Gastrocnemius medialis (tissue), 4 donors: ENCODE results near the gene RASIP1. TPM values are rescaled to one million over a fixed set of nuclear protein-coding genes. Genes with fewer than 3 reads are reported as not detected.

Experiments used
- ATAC-seq, 2 donors: fragments of 150-250 bp; one replicate each; pipeline ENCODE4 v1.9.1; 2016
- DNase-seq, 2 donors: peaks; one replicate each; pipeline ENCODE4 v3.0.0-alpha.2; 2019
- H3K27ac ChIP-seq, 4 donors: fragments of 200-600 bp; sonication (generic); 1 replicate in 1 of 4; 2 replicates in 3 of 4; pipeline ENCODE4 v1.5.1; 2016 to 2018; ENCODE audit warnings: mild to moderate bottlenecking in 2 of 4, moderate library complexity in 1 of 4
- H3K27me3 ChIP-seq, 3 donors: fragments of 200-600 bp; sonication (generic) in 2 of 3; 1 replicate in 1 of 3; 2 replicates in 2 of 3; pipeline versions ENCODE4 v1.5.1 to v1.6.0; 2016 to 2019; ENCODE audit warnings: mild to moderate bottlenecking in 1 of 3, moderate library complexity in 1 of 3
- H3K36me3 ChIP-seq, 2 donors: fragments of 200-600 bp; sonication (generic) in 1 of 2; one replicate each; pipeline ENCODE4 v1.5.1; 2017 to 2018
- H3K4me1 ChIP-seq, 2 donors: fragments of 200-600 bp; sonication (generic) in 1 of 2; one replicate each; pipeline ENCODE4 v1.5.1; 2016 to 2017; ENCODE audit warnings: mild to moderate bottlenecking in 2 of 2
- H3K4me3 ChIP-seq, 4 donors: fragments of 200-600 bp; sonication (generic) in 3 of 4; 1 replicate in 1 of 4; 2 replicates in 3 of 4; pipeline ENCODE4 v1.5.1; 2016 to 2019; ENCODE audit warnings: mild to moderate bottlenecking in 2 of 4
- H3K9me3 ChIP-seq, 3 donors: fragments of 200-600 bp; sonication (generic) in 2 of 3; 1 replicate in 1 of 3; 2 replicates in 2 of 3; pipeline ENCODE4 v1.5.1; 2016 to 2019
- CTCF ChIP-seq, 5 experiments: fragments of 450-650 bp in 3 of 5; fragments of 200-600 bp in 2 of 5; sonication (generic) in 2 of 5; IDR thresholded peaks in 4 of 5; conservative IDR thresholded peaks in 1 of 5; 1 replicate in 4 of 5; 2 replicates in 1 of 5; pipeline ENCODE4 v1.5.1; 2016 to 2019; ENCODE audit warnings: antibody characterized with exemption in 5 of 5, mild to moderate bottlenecking in 3 of 5, moderate library complexity in 3 of 5
- POLR2A ChIP-seq, 2 donors: fragments of 450-650 bp; IDR thresholded peaks; one replicate each; pipeline ENCODE4 v1.6.1; 2017; ENCODE audit warnings: antibody characterized with exemption in 2 of 2, mild to moderate bottlenecking in 2 of 2, moderate library complexity in 2 of 2
- in situ Hi-C, 4 donors: fragments of 200-750 bp; cut with MboI; loops; one replicate each; pipeline versions ENCODE4 v1.15.0 to v1.8.0; 2017; ENCODE audit warnings: low sequenced_read_pairs in 4 of 4
- intact Hi-C: fragments of 100-400 bp; cut with DNase I; formaldehyde crosslinking; loops from one replicate; pipeline ENCODE4 v1.15.1; 2023; ENCODE audit warnings: low total_unique reads
- total RNA-seq, 4 donors: library from RNA; depleted of rRNA; stranded (reverse); fragments of >200 nt; gene quantifications; one replicate each; pipeline versions ENCODE4 v1.1.0 to v1.2.3, GENCODE V29; 2016

Gene RASIP1
- total RNA-seq, 4 donors from 2014 or later: 3.4 to 8.1 (median 6.3) TPM

GRCh38 chr19:48779636-48780035, 39.2 kb upstream of the RASIP1 start:
- TF ChIP-seq POLR2A (IDR thresholded peaks at IDR 0.05) (no peak), CTCF (IDR thresholded peaks at IDR 0.05 in 4 of 5, conservative IDR thresholded peaks at IDR 0.05 in 1 of 5) (no peak)
- DNase-seq (no peak), ATAC-seq (no peak)
- intact Hi-C loops: no loop called here
- Histone ChIP-seq H3K4me3 (no peak overlapping the region), H3K9me3 (no peaks in the 10 kb centered on the region), H3K36me3 (no peaks in the 10 kb centered on the region), H3K27me3 (no peaks in the 10 kb centered on the region), H3K4me1 (peaks cover 5% of the 10 kb centered on the region in 2 donors), H3K27ac (peak overlapping the region in 2 of 4 donors; percentile 80 to 84)
- in situ Hi-C loops: loop anchor here in 1 of 4 donors (10.0 kb wide), 1 partner anchor 195 kb away; no protein-coding TSS in a partner anchor

GRCh38 chr19:48777720-48778119, 37.3 kb upstream of the RASIP1 start:
- DNase-seq: no peak
- in situ Hi-C loops: no loop called here

GRCh38 chr19:48777139-48777538, 36.7 kb upstream of the RASIP1 start:
- Histone ChIP-seq H3K4me3 (no peak overlapping the region), H3K9me3 (no peaks in the 10 kb centered on the region), H3K27me3 (no peaks in the 10 kb centered on the region), H3K36me3 (no peaks in the 10 kb centered on the region), H3K27ac (no peak overlapping the region), H3K4me1 (peaks cover 10 to 16% of the 10 kb centered on the region in 2 donors)
- ATAC-seq: no peak
- TF ChIP-seq CTCF (IDR thresholded peaks at IDR 0.05 in 4 of 5, conservative IDR thresholded peaks at IDR 0.05 in 1 of 5): no peak
- TF ChIP-seq POLR2A (IDR thresholded peaks at IDR 0.05): no peak
- intact Hi-C loops: no loop called here
- DNase-seq: no peak
- in situ Hi-C loops: no loop called here

More at GRCh38 chr19:48777720-48778119, 37.3 kb upstream of the RASIP1 start:
- H3K4me3 ChIP-seq: no peak overlapping the region
- no peaks in the 10 kb centered on the region for H3K27me3 ChIP-seq
- no peaks in the 10 kb centered on the region for H3K9me3 ChIP-seq
- ATAC-seq: no peak
- peaks cover 11 to 16% of the 10 kb centered on the region in 2 donors for H3K4me1 ChIP-seq
- H3K27ac ChIP-seq: no peak overlapping the region
- intact Hi-C loops: no loop called here
- no peak for TF ChIP-seq POLR2A (IDR thresholded peaks at IDR 0.05)
- no peak for TF ChIP-seq CTCF (IDR thresholded peaks at IDR 0.05 in 4 of 5, conservative IDR thresholded peaks at IDR 0.05 in 1 of 5)
- no peaks in the 10 kb centered on the region for H3K36me3 ChIP-seq

- Histone ChIP-seq H3K27me3 (no peaks in the 10 kb centered on the region), H3K4me1 (peaks cover 26 to 27% of the 10 kb centered on the region in 2 donors), H3K27ac (peak overlapping the region; percentile 88 to 96 (median 92)), H3K9me3 (no peaks in the 10 kb centered on the region), H3K4me3 (no peak overlapping the region), H3K36me3 (no peaks in the 10 kb centered on the region)
- intact Hi-C loops (loop anchor here (2.0 kb wide), 1 partner anchor 46 kb away; no protein-coding TSS in a partner anchor), in situ Hi-C loops (no loop called here)
- ATAC-seq (peak; percentile 88 to 90), DNase-seq (peak; percentile 95 to 97)
- no peak for TF ChIP-seq CTCF (IDR thresholded peaks at IDR 0.05 in 4 of 5, conservative IDR thresholded peaks at IDR 0.05 in 1 of 5)
- TF ChIP-seq POLR2A (IDR thresholded peaks at IDR 0.05): no peak
These were observed 32.1 kb upstream of the RASIP1 start for GRCh38 chr19:48772503-48772953.
